ENCODE measurements around the gene CX3CL1. TPM values are rescaled to one million over a fixed set of nuclear protein-coding genes. Genes with fewer than 3 reads are reported as not detected.
A peak's percentile ranks its signal among the peaks of the same experiment; 100 is the strongest.

CX3CL1 gene
- total and polyA plus RNA-seq, 10 of the 15 experiments (the other 5 are each of a cell fraction or from before 2014, with no cell fraction given) = 0.03 to 1.2 (median 0.46) TPM

GRCh38 chr16:57352636-57353047, 19.6 kb upstream of the CX3CL1 start (continued):
- TF ChIP-seq, protein P1, sequence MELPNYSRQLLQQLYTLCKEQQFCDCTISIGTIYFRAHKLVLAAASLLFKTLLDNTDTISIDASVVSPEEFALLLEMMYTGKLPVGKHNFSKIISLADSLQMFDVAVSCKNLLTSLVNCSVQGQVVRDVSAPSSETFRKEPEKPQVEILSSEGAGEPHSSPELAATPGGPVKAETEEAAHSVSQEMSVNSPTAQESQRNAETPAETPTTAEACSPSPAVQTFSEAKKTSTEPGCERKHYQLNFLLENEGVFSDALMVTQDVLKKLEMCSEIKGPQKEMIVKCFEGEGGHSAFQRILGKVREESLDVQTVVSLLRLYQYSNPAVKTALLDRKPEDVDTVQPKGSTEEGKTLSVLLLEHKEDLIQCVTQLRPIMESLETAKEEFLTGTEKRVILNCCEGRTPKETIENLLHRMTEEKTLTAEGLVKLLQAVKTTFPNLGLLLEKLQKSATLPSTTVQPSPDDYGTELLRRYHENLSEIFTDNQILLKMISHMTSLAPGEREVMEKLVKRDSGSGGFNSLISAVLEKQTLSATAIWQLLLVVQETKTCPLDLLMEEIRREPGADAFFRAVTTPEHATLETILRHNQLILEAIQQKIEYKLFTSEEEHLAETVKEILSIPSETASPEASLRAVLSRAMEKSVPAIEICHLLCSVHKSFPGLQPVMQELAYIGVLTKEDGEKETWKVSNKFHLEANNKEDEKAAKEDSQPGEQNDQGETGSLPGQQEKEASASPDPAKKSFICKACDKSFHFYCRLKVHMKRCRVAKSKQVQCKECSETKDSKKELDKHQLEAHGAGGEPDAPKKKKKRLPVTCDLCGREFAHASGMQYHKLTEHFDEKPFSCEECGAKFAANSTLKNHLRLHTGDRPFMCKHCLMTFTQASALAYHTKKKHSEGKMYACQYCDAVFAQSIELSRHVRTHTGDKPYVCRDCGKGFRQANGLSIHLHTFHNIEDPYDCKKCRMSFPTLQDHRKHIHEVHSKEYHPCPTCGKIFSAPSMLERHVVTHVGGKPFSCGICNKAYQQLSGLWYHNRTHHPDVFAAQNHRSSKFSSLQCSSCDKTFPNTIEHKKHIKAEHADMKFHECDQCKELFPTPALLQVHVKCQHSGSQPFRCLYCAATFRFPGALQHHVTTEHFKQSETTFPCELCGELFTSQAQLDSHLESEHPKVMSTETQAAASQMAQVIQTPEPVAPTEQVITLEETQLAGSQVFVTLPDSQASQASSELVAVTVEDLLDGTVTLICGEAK (IDR thresholded peaks at IDR 0.05; ENCODE audit: borderline replicate concordance) = no peak
- no peak for TF ChIP-seq RFX5 (IDR thresholded peaks at IDR 0.05; ENCODE audit: low read depth, low read length)
- no peak for TF ChIP-seq ASH2L (IDR thresholded peaks at IDR 0.05; ENCODE audit: borderline replicate concordance, low read depth)
- no peak for TF ChIP-seq ZSCAN29 (IDR thresholded peaks at IDR 0.05)
- 0 out of 2 replicates have a peak, but pooled peaks have one; percentile 36 for TF ChIP-seq GATAD2B (conservative IDR thresholded peaks at IDR 0.05; ENCODE audit: low read depth)
- TF ChIP-seq USF2 (IDR thresholded peaks at IDR 0.05; ENCODE audit: borderline replicate concordance, low read depth, low read length) = no peak
- no peak for TF ChIP-seq PAX8 (IDR thresholded peaks at IDR 0.05)
- 0 out of 2 replicates have a peak, but pooled peaks have one; percentile 12 for TF ChIP-seq MTA2 (IDR thresholded peaks at IDR 0.05; ENCODE audit: low read depth)
- no peak for TF ChIP-seq SIN3A (IDR thresholded peaks at IDR 0.05; ENCODE audit: low read depth, low read length)
- TF ChIP-seq RELA (IDR thresholded peaks at IDR 0.05; ENCODE audit: borderline replicate concordance, partially characterized antibody) = peak; percentile 60
- TF ChIP-seq PBX3 (IDR thresholded peaks at IDR 0.05; ENCODE audit: insufficient replicate concordance, low read depth, low read length) = peak; percentile 56
- TF ChIP-seq RAD21 (IDR thresholded peaks at IDR 0.05; ENCODE audit: insufficient read depth, low read depth, low read length) = no peak
- no peak for TF ChIP-seq CHD4 (IDR thresholded peaks at IDR 0.05)
- TF ChIP-seq CBFB (IDR thresholded peaks at IDR 0.05; ENCODE audit: low read depth) = no peak
- TF ChIP-seq MAX (IDR thresholded peaks at IDR 0.05; ENCODE audit: low read depth, low read length) = no peak
- TF ChIP-seq SMARCA5 (IDR thresholded peaks at IDR 0.05) = no peak
- no peak for TF ChIP-seq NR2C2 (IDR thresholded peaks at IDR 0.05; ENCODE audit: borderline replicate concordance, control insufficient read depth, insufficient read length, low read depth)
- TF ChIP-seq SRF (IDR thresholded peaks at IDR 0.05; ENCODE audit: low read depth in 2 of 2, low read length in 2 of 2) = no peak
- no peak for TF ChIP-seq ZZZ3 (IDR thresholded peaks at IDR 0.05; ENCODE audit: control insufficient read depth, insufficient read length, low read depth)
- peak; percentile 80 for TF ChIP-seq PKNOX1 (IDR thresholded peaks at IDR 0.05)
- no peak for TF ChIP-seq SPI1 (IDR thresholded peaks at IDR 0.05; ENCODE audit: borderline replicate concordance, insufficient read depth, low read depth, low read length)
- no peak for TF ChIP-seq CEBPB (IDR thresholded peaks at IDR 0.05; ENCODE audit: borderline replicate concordance in 1 of 2, low read depth in 2 of 2, low read length in 2 of 2)
- peak; percentile 67; the same call in 1 of the 2 replicates for TF ChIP-seq NFIC (IDR thresholded peaks at IDR 0.05; ENCODE audit: low read depth, low read length)
- TF ChIP-seq TAF1 (IDR thresholded peaks at IDR 0.05; ENCODE audit: borderline replicate concordance, low read depth, low read length) = no peak
- TF ChIP-seq NFYA (IDR thresholded peaks at IDR 0.05; ENCODE audit: borderline replicate concordance, low read depth, low read length) = no peak
